Left colon (tissue), 2 donors: Measurements from ENCODE around the gene RGS11. TPM values are rescaled to one million over a fixed set of nuclear protein-coding genes. Genes with fewer than 3 reads are reported as not detected.
A peak's percentile ranks its signal among the peaks of the same experiment; 100 is the strongest.

Experiments
- ATAC-seq: fragments of 200-7000 bp; cut with Tn5 transposase; one replicate; pipeline ENCODE4 v1.9.1; 2020; ENCODE audit warnings: mild to moderate bottlenecking, moderate library complexity
- DNase-seq, 2 donors: peaks; one replicate each; pipeline ENCODE4 v3.0.0-alpha.2; 2020
- intact Hi-C, 2 donors: fragments of 100-400 bp; cut with DNase I in 1 of 2; cut with micrococcal nuclease in 1 of 2; formaldehyde crosslinking; loops; one replicate each; pipeline versions ENCODE4 v1.11.2 to v1.14.0; 2022; cut with DNase I, micrococcal nuclease
- long read RNA-seq: library from polyadenylated mRNA; unstranded; transcript quantifications from one replicate; pipeline ENCODE4 v2.0.0, GENCODE V29; 2021
- total RNA-seq, 2 donors: library from RNA; stranded (reverse); fragmentation: NEBNext Ultra II Directional; extraction: Animal tissue kit (Norgen Biotek cat#: 25700); gene quantifications; one replicate each; pipeline ENCODE4 v1.2.1, GENCODE V29; 2021
- donor health status: DM: no; HTN: no; CAD: no.
- donor health status: DM: yes; HTN: yes; CAD: no.

Gene RGS11
- 1 to 10 TPM; 2.6 to 7.6 TPM for total RNA-seq
- long read RNA-seq, result 0 reads

- peak; percentile 31 for ATAC-seq
- intact Hi-C loops, result no loop called here
- no peak for DNase-seq
Measured at GRCh38 chr16:275786-276232, at the start of gene RGS11. Gene RGS11 (minus strand): TSS chr16:275944. CDS start chr16:275911, 33 bp downstream.

GRCh38 chr16:324451-325334, 48.9 kb upstream of the RGS11 start:
- intact Hi-C loops, result no loop called here
- ATAC-seq, result peak; percentile 35
- DNase-seq, result peak; percentile 67 to 70

DNA sequence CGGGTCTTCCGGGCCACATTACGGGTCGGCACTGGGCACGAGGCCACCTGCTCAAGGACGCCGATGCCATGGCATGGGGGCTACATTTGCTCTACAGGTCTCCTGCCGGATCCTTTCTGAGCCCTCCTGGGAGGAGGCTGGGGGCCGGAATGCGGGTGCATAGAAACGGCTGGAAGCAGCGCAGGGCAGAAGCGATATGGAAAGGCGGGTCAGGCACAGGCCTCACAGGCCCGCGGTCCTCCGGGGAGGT, 48.4 kb upstream of the RGS11 start:
- ATAC-seq (no peak), DNase-seq (no peak)
- intact Hi-C loops, result no loop called here

- intact Hi-C loops, result no loop called here
- ATAC-seq (no peak), DNase-seq (no peak)
Measured at GRCh38 chr16:322476-323143, 46.9 kb upstream of the RGS11 start.

DNA sequence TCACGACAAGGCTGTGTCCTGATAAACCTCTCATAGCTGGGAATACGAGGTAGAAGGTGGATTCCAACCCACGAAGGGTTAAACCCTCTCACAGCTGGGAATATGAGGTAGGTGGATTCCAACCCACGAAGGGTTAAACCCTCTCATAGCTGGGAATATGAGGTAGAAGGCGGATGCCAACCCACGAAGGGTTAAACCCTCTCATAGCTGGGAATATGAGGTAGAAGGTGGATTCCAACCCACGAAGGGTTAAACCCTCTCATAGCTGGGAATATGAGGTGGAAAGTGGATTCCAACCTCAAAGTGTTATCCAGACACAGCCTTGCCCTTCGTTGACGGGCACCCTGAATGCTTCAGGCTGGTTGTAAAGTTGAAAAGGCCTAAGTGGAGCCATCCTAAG, 45.8 kb upstream of the RGS11 start:
- intact Hi-C loops, result no loop called here
- ATAC-seq (no peak), DNase-seq (no peak)

DNA sequence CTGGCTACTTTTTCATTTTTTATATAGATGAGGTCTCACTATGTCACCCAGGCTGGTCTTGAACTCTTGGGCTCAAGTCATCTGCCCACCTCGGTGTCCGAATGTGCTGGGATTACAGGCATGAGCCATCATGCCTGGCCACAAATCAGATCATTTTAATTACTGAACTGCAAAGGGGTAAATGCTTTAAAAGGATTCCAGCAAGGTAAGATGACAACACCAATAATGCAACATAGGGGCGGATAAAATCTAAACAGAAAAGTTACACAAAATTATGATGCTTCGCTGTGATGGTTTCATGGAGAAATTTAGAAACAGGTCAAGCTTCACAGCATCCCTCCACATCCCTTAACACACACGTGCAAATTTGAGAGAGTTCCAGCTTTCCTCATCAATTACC, 44.5 kb upstream of the RGS11 start:
- intact Hi-C loops, result no loop called here
- DNase-seq (no peak), ATAC-seq (no peak)

DNA sequence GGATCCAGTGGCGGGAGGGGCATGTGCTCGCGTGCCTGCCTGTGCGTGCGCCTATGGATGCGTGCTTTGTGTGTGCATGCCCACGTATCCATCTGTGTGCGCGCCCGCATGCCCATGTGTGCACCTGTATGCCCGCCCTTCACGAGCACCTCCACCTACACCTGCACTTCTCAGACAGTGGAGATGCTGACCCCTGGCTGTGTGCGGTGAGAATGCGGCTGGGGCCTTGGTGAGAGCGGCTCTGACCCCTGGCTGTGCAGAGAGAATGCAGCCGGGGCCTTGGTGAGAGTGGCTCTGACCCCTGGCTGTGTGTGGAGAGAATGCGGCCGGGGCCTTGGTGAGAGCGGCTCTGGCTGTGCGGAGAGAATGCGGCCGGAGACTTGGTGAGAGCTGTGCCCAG, 42.9 kb upstream of the RGS11 start:
- DNase-seq, result no peak
- ATAC-seq, result peak; percentile 18
- intact Hi-C loops, result no loop called here

DNA sequence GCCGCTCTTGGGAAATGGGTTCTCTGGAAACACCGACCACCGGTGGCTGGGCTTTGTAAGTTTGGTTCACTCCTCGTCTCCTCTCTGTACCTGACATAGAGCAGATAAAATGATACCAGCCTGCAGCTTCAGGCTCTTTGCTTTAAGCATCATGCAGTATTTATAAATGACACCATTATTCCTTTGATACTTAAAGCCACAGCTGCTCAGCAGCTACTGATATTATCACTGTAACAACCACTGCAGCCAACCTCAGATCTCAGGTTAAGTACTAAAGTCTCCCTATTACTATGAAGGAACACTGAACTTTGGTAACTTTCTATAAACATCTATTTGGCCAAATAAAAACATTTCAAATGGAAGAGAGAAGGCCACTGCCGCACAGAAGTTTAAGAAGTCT, 41.8 kb upstream of the RGS11 start:
- intact Hi-C loops, result no loop called here
- ATAC-seq (no peak), DNase-seq (no peak)

- intact Hi-C loops, result no loop called here
- ATAC-seq (peak; percentile 7), DNase-seq (no peak)
Measured at GRCh38 chr16:316741-317464, 41.2 kb upstream of the RGS11 start.

DNA sequence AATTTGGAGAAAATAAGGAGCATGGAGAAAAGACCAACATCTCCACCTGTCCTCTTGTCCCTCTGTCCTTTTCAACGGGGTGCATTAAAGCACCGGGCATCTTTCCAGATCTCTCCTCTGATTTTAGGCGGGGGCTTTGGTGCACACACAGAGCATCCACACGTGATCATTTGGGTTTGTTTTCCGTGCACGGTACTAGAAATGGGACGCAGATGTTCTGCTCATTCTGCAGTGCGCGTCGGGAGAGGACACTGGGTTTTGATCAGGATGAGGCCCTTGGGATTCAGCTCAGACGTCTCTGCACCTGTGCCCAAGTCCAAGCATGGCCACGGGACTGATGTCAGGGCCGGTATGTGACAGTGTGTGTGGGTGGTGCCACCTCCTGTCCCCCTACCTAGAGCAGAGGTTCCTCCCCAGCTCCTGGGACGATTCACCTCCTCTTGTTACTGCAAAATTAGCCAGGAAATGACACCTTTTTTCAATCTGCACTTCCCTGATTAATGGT, 39.1 kb upstream of the RGS11 start:
- DNase-seq, result no peak
- intact Hi-C loops, result no loop called here
- ATAC-seq, result no peak

DNA sequence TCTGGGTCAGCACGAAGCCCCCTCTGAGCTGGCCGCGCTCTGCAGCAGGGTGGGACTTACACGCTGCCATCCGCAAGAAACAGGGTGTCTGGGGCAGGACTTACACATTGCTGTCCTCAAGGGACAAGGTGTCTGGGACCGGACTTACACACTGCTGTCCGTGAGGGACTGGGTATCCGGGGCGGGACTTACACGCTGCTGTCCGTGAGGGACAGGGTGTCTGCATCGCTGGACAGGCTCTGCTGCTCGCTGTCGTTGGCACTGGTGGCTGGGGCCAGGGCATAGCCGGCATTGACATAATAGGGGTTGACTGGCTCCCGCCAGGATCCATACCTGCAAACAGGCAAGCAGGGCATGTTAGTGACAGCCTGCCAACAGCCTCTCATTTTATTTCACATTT, 38.6 kb upstream of the RGS11 start:
- no peak for ATAC-seq
- DNase-seq, result no peak
- intact Hi-C loops, result no loop called here

GRCh38 chr16:311725-312124, 36.0 kb upstream of the RGS11 start:
- intact Hi-C loops, result no loop called here
- no peak for ATAC-seq
- DNase-seq, result no peak

- ATAC-seq (no peak), DNase-seq (no peak)
- intact Hi-C loops, result no loop called here
Measured at GRCh38 chr16:309476-309875, 33.7 kb upstream of the RGS11 start.

DNA sequence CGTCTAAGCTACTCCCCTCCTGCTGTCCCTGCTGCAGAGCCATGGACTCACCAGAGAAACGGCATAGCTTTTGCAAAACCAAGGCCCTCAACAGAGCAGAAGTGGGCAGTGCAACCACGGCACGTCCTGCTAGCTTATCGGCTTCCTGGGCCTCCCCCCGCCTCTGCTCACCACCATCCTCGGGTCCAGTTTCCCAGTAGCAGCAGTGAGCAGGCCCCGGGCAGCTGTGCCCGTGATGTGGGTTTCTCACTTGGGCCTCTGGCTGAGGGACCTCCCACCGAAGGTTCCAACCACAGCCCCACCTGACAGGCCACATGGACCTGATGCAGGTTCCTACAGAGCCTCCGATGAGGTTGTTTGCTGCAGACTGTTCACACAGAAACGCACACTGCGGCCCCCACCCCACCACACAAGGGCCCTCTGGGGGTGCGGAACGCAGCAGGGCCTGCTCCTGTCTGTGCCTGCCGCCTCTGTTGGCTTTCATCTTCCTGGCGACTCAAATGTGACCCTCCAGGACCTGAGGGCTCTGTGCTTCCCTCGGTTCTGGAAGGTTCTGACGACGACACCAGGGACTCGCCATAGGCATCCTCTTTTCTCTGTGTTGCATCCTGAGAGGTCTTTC, 32.1 kb upstream of the RGS11 start:
- DNase-seq (no peak), ATAC-seq (peak; percentile 8)
- intact Hi-C loops, result no loop called here

GRCh38 chr16:306911-307370, 31.2 kb upstream of the RGS11 start:
- DNase-seq (no peak), ATAC-seq (no peak)
- intact Hi-C loops, result no loop called here

DNA sequence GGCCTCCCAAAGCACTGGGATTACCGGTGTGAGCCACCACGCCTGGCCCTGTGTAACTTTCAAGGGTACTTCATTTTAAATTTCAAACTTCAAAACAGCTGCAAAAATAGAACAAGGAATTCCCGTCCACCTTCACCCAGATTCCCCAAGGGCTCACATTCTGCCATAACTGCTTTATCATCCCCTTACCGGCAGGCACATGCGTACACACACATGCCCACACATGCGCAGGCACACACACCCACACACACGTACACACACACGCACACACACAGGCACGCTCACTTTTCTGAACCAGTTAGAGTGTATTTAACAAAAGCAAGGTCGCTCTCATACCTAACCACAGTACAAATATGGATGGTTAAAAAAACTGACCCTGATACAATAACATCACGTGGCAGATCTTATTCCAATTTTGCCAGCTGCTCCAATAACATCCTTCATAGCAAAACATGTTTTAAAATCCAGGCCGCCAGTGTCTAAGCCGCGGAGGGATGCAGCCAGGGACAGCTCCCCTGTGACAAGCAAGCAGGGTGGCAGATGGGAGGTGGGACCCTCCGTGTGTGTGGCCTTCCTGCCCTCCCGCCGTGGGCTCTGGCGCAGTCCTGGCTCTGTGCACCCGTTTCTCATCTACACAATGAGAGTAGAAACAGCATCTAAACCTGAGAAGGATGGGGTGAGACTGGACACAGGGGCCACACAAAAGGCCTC, 30.3 kb upstream of the RGS11 start:
- DNase-seq, result no peak
- intact Hi-C loops, result no loop called here
- ATAC-seq, result no peak

DNA sequence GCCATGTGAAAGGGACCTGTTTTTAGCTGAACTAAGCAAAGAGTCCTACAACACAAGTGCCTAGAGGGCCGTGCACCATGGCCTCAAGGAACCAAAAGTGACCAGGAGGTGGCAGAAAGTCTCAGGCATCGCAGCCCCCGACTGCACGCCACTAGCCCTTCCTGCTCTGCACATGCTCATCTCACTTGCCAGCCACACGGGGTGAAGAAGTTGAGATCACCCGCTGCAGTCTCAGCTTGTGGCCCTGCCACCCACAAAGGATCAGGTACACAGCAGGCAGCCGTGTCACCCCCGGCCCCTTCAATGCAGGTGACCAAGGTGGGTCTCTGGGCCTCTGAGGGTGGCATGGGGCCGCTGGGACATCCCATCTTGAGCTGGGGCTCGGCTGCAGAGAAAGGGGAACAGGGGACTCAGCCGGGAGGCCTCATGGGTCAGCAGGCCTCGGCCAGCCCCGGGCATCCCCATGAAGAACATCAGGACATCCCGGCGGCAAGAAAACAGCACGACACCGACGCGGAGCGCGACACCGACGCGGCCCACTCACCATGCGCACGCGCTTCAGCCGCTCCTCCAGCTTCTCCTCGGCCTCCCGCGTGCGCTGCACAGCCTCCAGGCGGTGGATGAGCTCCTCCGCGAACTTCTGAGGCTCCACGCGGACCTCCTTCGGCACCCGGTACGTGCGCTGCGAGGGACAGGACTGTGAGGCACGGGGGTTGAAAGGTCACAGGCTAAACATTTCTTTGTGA, 28.2 kb upstream of the RGS11 start:
- intact Hi-C loops, result no loop called here
- DNase-seq (peak in 1 of 2 donors; percentile 34), ATAC-seq (peak; percentile 69)

GRCh38 chr16:301950-302349, 26.2 kb upstream of the RGS11 start:
- no peak for ATAC-seq
- DNase-seq, result no peak
- intact Hi-C loops, result no loop called here
